Activated naive CD4-positive, alpha-beta T cell treated with anti-CD3 and anti-CD28 coated beads, Interleukin-2, amount 10 ng/mL, durations not matched to agents 5 hours and 36 hours (primary cell): ENCODE results near the gene ELK3. TPM values are rescaled to one million over a fixed set of nuclear protein-coding genes. Genes with fewer than 3 reads are reported as not detected.

Source experiments
- total RNA-seq, 2 experiments: library from RNA; stranded (reverse); gene quantifications; one replicate each; pipeline ENCODE4 v1.2.3, GENCODE V29; 2021

The ELK3 gene
- 10 to 100 TPM; 33.1 to 33.8 TPM for total RNA-seq

GRCh38 chr12:96193725-96194575, at the start of gene ELK3:
Gene ELK3, plus strand, starts transcription at chr12:96194375.

Other genes with a start within 250 kb of the ELK3 start
- gene HAL, start 198.0 kb upstream of the ELK3 start, total RNA-seq, result under 1 TPM; 0.33 to 0.70 TPM
- gene LTA4H, start 158.8 kb upstream of the ELK3 start, total RNA-seq, result 10 to 100 TPM; 63.1 to 69.1 TPM
- 10 to 100 TPM; 34.8 to 36.9 TPM for gene CDK17, start 206.1 kb downstream of the ELK3 start, total RNA-seq